Measurements from ENCODE around the gene ANKS1B. TPM values are rescaled to one million over a fixed set of nuclear protein-coding genes. Genes with fewer than 3 reads are reported as not detected.

Gene ANKS1B
- total RNA-seq, 6 experiments from 2014 or later, result 0.31 to 0.66 (median 0.37) TPM

DNA sequence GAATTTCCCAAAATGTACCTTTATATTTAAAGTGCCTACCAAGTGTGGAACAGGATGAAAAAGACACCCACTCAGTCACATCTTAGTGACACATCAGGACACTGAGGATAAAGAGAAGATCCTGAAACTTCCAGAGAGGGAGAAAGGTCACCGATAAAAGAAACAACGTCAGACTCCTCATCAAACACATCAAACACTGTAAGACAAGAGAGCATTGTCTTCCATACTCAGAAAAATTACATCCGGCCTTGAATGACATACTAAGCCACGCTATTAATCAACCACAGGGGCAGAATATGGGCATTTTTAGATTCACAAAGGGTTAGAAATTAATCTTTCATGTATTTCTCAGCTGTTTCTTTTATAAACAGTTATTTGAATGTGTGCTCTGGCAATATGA, 849.4 kb downstream of the ANKS1B start:
- TF ChIP-seq, protein P1, sequence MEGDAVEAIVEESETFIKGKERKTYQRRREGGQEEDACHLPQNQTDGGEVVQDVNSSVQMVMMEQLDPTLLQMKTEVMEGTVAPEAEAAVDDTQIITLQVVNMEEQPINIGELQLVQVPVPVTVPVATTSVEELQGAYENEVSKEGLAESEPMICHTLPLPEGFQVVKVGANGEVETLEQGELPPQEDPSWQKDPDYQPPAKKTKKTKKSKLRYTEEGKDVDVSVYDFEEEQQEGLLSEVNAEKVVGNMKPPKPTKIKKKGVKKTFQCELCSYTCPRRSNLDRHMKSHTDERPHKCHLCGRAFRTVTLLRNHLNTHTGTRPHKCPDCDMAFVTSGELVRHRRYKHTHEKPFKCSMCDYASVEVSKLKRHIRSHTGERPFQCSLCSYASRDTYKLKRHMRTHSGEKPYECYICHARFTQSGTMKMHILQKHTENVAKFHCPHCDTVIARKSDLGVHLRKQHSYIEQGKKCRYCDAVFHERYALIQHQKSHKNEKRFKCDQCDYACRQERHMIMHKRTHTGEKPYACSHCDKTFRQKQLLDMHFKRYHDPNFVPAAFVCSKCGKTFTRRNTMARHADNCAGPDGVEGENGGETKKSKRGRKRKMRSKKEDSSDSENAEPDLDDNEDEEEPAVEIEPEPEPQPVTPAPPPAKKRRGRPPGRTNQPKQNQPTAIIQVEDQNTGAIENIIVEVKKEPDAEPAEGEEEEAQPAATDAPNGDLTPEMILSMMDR (IDR thresholded peaks at IDR 0.05), result no peak
- H3K9me3 Mint-ChIP-seq, result peaks cover 34% of the 10 kb centered on the region
- no peak overlapping the region for H3K27ac Mint-ChIP-seq
- no peak overlapping the region for H3K4me3 Mint-ChIP-seq
- no peaks in the 10 kb centered on the region; the same call in 1 of the 2 replicates for H3K36me3 Mint-ChIP-seq (ENCODE audit: low read depth)
- H3K4me1 Mint-ChIP-seq (ENCODE audit: low read depth), result no peaks in the 10 kb centered on the region
- H3K27me3 Mint-ChIP-seq (ENCODE audit: insufficient read depth), result no peaks in the 10 kb centered on the region
- DNase-seq, result no peak

DNA sequence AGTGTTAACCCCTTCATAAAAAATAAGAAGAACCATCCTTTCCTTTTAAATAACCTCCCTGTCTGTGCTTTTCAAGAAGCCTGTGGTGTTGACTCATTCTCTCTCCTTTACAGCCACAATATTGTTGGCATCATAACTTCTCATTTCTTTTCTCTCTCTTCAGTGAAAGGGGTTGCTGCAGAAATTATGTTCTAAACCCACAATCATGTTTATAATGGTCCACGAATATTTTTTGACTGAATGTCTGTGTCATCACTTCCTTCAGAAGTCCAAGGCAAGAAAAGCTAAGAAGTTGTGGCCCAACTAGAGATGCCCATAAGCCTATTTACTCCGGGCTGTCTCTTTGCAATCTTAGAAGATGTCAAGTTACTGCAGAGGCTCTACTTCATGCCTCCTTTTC, 851.3 kb downstream of the ANKS1B start:
- H3K9me3 Mint-ChIP-seq, result peaks cover 34% of the 10 kb centered on the region
- H3K4me1 Mint-ChIP-seq (ENCODE audit: low read depth), result no peaks in the 10 kb centered on the region
- no peak overlapping the region for H3K4me3 Mint-ChIP-seq
- no peak overlapping the region for H3K27ac Mint-ChIP-seq
- TF ChIP-seq, protein P1 (IDR thresholded peaks at IDR 0.05), result no peak
- H3K27me3 Mint-ChIP-seq (ENCODE audit: insufficient read depth), result no peaks in the 10 kb centered on the region
- H3K36me3 Mint-ChIP-seq (ENCODE audit: low read depth), result no peaks in the 10 kb centered on the region
- DNase-seq, result no peak

DNA sequence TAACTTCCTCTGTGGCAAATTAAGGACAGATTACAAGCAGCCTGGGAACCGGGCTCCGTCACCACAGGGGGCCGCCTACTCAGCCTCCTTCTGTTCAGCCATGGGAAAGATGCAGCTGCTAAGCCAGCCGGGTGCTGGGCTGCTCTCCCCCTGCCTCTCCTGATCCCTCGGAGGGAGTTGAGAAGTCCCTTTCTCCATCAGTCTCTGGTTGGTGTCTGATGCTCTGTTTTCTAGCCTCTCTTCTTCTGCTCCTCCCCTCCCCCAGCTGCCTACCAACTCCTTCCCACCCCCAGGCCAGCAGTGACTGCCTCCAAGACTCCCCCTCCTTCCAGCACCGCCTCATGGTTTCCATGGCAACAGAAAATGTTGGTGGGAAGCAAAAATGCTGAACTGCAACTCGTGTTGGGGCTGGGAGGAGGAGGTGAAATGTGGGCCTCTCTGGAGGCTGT, 853.0 kb downstream of the ANKS1B start:
- no peak for DNase-seq
- H3K4me3 Mint-ChIP-seq, result no peak overlapping the region
- H3K27ac Mint-ChIP-seq, result no peak overlapping the region
- TF ChIP-seq, protein P1 (IDR thresholded peaks at IDR 0.05), result no peak
- H3K27me3 Mint-ChIP-seq (ENCODE audit: insufficient read depth), result no peaks in the 10 kb centered on the region
- peaks cover 31% of the 10 kb centered on the region for H3K9me3 Mint-ChIP-seq
- no peaks in the 10 kb centered on the region for H3K36me3 Mint-ChIP-seq (ENCODE audit: low read depth)
- H3K4me1 Mint-ChIP-seq (ENCODE audit: low read depth), result no peaks in the 10 kb centered on the region

DNA sequence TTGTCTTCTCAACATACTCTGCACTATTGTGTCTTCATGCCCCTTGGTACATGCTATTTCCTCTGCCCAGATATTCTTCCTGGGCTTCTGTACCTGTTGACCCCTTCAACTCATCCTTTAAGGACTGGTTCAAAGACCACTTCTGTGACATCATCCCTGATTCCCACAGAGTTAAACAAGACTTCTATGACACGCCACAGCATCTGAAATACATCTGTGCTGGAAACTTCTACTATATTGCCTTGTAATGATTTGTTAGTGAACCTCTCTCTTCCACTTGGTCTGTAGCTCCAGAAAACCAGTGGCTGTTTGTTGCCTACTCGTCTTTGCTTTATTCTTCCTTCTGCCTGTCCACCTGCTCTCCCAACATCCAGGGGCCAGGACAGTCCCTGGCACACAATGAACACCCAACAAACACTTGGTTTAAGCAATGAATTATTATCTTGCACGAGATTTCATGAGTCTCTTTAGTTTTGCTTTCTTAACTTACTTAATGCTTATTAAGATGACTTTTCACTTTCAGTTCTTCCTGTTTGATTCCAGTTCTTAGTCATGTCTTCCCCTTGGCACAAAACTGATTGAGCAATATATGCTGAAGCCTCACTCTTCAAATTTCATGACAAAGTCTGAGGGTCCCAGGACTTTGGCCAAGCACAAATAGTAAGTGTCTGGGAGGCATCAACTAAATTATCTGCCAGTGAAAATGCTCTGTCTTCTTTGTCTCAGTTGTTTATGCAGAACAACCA, 853.8 kb downstream of the ANKS1B start:
- Mint-ChIP-seq H3K4me3 (no peak overlapping the region), H3K27ac (no peak overlapping the region), H3K4me1 (ENCODE audit: low read depth) (no peaks in the 10 kb centered on the region), H3K27me3 (ENCODE audit: insufficient read depth) (no peaks in the 10 kb centered on the region), H3K36me3 (ENCODE audit: low read depth) (no peaks in the 10 kb centered on the region), H3K9me3 (peaks cover 35% of the 10 kb centered on the region)
- DNase-seq, result no peak
- TF ChIP-seq, protein P1 (IDR thresholded peaks at IDR 0.05), result no peak

DNA sequence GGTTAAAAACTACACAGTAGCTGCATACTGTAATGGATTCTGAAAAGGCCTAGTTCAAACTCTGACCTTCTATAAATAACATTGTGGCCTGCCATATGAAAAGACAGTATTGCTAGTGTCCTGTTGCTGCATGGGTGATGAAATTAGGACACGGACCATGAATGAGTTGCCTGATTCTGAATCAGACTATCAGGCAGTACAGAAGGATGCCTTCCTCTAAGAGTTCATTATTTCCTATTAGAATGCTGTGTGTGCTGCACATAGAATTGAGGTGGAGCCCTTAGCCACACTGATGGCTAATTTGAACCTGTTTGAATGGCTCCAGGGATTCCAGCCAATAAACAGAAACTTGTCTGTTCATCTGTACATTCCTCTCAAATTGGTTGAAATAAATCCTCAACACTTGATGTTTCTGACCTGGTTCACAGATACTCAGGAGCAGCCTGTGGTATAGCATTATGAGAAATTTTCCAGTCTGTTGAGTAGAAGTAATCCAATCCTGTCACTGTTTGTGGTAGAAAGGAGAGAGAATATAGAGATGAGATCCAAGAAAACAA, 856.4 kb downstream of the ANKS1B start:
- Mint-ChIP-seq H3K4me1 (ENCODE audit: low read depth) (no peaks in the 10 kb centered on the region), H3K9me3 (peaks cover 12% of the 10 kb centered on the region; the same call in 1 of the 2 replicates), H3K27me3 (ENCODE audit: insufficient read depth) (no peaks in the 10 kb centered on the region), H3K36me3 (ENCODE audit: low read depth) (no peaks in the 10 kb centered on the region), H3K4me3 (no peak overlapping the region), H3K27ac (no peak overlapping the region)
- no peak for DNase-seq
- TF ChIP-seq, protein P1 (IDR thresholded peaks at IDR 0.05), result no peak
